MCF 10A (cell line): ENCODE measurements around the gene PHLDB2. TPM values are rescaled to one million over a fixed set of nuclear protein-coding genes. Genes with fewer than 3 reads are reported as not detected.
A peak's percentile ranks its signal among the peaks of the same experiment; 100 is the strongest.

ENCODE experiments used
- BruUV-seq: library from RNA; stranded (reverse); fragments of 400-500 nt; replicated peaks from 2 replicates; lab custom pipeline; 2021; lab: Mats Ljungman, UMichigan
- CTCF ChIA-PET: fragments of 300-600 bp; sonication (Branson Sonifier 250); formaldehyde crosslinking; extraction: SDS; loops from one replicate; lab custom pipeline; 2021; ENCODE audit warnings: antibody characterized with exemption, inconsistent platforms; lab: Yijun Ruan, JAX
- POLR2A ChIA-PET: fragments of 300-600, 350-650 bp; sonication (Branson Sonifier 250); formaldehyde crosslinking; extraction: SDS; loops from one replicate; lab custom pipeline; 2020; ENCODE audit warnings: antibody characterized with exemption, inconsistent platforms; lab: Yijun Ruan, JAX
- DNase-seq: peaks from one replicate; pipeline ENCODE4 v3.0.0-alpha.2; 2018; ENCODE audit not compliant: unreplicated experiment
- H3K27ac Mint-ChIP-seq: one replicate; pipeline ENCODE4 v1.8.0; 2022; ENCODE audit warnings: mild to moderate bottlenecking, low read depth, mixed read lengths; ENCODE audit not compliant: unreplicated experiment
- H3K27me3 Mint-ChIP-seq: one replicate; pipeline ENCODE4 v1.8.0; 2022; ENCODE audit warnings: mixed read lengths; ENCODE audit not compliant: insufficient read depth, unreplicated experiment
- H3K36me3 Mint-ChIP-seq: one replicate; pipeline ENCODE4 v1.8.0; 2022; ENCODE audit warnings: mild to moderate bottlenecking, moderate library complexity, mixed read lengths; ENCODE audit not compliant: insufficient read depth, unreplicated experiment
- H3K4me1 Mint-ChIP-seq: one replicate; pipeline ENCODE4 v1.8.0; 2022; ENCODE audit warnings: mixed read lengths; ENCODE audit not compliant: insufficient read depth, unreplicated experiment
- H3K4me3 Mint-ChIP-seq: one replicate; pipeline ENCODE4 v1.8.0; 2022; ENCODE audit warnings: mild to moderate bottlenecking, moderate library complexity, mixed read lengths; ENCODE audit not compliant: unreplicated experiment
- H3K9me3 Mint-ChIP-seq: one replicate; pipeline ENCODE4 v1.8.0; 2022; ENCODE audit warnings: mixed read lengths; ENCODE audit not compliant: unreplicated experiment
- CTCF ChIP-seq: fragments of 200-600 bp; IDR thresholded peaks from one replicate; pipeline ENCODE4 v1.8.0; 2022; ENCODE audit warnings: antibody characterized with exemption, mild to moderate bottlenecking; ENCODE audit not compliant: unreplicated experiment
- intact Hi-C: fragments of 100-400 bp; cut with micrococcal nuclease; formaldehyde crosslinking; loops from 2 replicates; pipeline ENCODE4 v1.14.1; 2022
- total RNA-seq: library from RNA; stranded (reverse); gene quantifications from 2 replicates; pipeline ENCODE4 v1.2.3, GENCODE V29; 2022

Gene PHLDB2
- total RNA-seq, 1 experiment from 2014 or later, result 109 TPM

- Mint-ChIP-seq H3K4me3 (no peak overlapping the region), H3K27me3 (no peaks in the 10 kb centered on the region), H3K36me3 (no peaks in the 10 kb centered on the region), H3K27ac (peak overlapping the region; percentile 37), H3K4me1 (peaks cover 26% of the 10 kb centered on the region), H3K9me3 (no peaks in the 10 kb centered on the region)
- intact Hi-C loops, result loop anchor here (2.0 kb wide), 1 partner anchor 43 kb away; no protein-coding TSS in a partner anchor
- DNase-seq, result no peak
- ChIA-PET POLR2A (interaction anchor here (0.6 to 4.6 kb wide), 5 partner anchors 14 to 43 kb away, joined by 4 to 60 read pairs (median 20); partner anchors contain the start of gene PHLDB2), CTCF (interaction anchor here (0.5 to 5.0 kb wide), 5 partner anchors 14 to 268 kb away, joined by 3 to 23 read pairs (median 3); partner anchors contain the start of gene PHLDB2)
- BruUV-seq, result no TSS peak
- no peak for TF ChIP-seq CTCF
Observed at GRCh38 chr3:111846039-111846438, 13.0 kb upstream of the PHLDB2 start.

- DNase-seq, result peak; percentile 92
- intact Hi-C loops, result loop anchor here (2.0 kb wide), 1 partner anchor 44 kb away; no protein-coding TSS in a partner anchor
- Mint-ChIP-seq H3K4me3 (peak overlapping the region; percentile 9), H3K9me3 (no peaks in the 10 kb centered on the region), H3K4me1 (peaks cover 33% of the 10 kb centered on the region), H3K27me3 (no peaks in the 10 kb centered on the region), H3K27ac (peak overlapping the region; percentile 37), H3K36me3 (no peaks in the 10 kb centered on the region)
- POLR2A ChIA-PET, result interaction anchor here (0.6 to 4.6 kb wide), 11 partner anchors 10 to 117 kb away, joined by 3 to 60 read pairs (median 5); partner anchors contain the start of gene PHLDB2
- no TSS peak for BruUV-seq
- CTCF ChIA-PET, result interaction anchor here (0.6 to 5.0 kb wide), 3 partner anchors 11 to 268 kb away, joined by 3 to 23 read pairs (median 3); partner anchors contain the start of gene PHLDB2
- no peak for TF ChIP-seq CTCF
Observed at GRCh38 chr3:111846717-111847116, 12.3 kb upstream of the PHLDB2 start.

- Mint-ChIP-seq H3K27ac (peak overlapping the region; percentile 12), H3K4me3 (no peak overlapping the region), H3K9me3 (no peaks in the 10 kb centered on the region), H3K27me3 (no peaks in the 10 kb centered on the region), H3K4me1 (peaks cover 37% of the 10 kb centered on the region), H3K36me3 (no peaks in the 10 kb centered on the region)
- intact Hi-C loops, result no loop called here
- BruUV-seq, result no TSS peak
- no peak for TF ChIP-seq CTCF
- ChIA-PET CTCF (interaction anchor here (1.0 to 5.0 kb wide), 3 partner anchors 11 to 131 kb away, joined by 3 to 23 read pairs (median 8); partner anchors contain the start of gene PHLDB2), POLR2A (interaction anchor here (1.1 to 4.7 kb wide), 9 partner anchors 11 to 130 kb away, joined by 3 to 60 read pairs (median 6); partner anchors contain the start of genes ABHD10 and PHLDB2)
- no peak for DNase-seq
Observed at GRCh38 chr3:111848283-111848682, 10.8 kb upstream of the PHLDB2 start.

GRCh38 chr3:111848778-111849177 lies 10.3 kb upstream of the PHLDB2 start:
- POLR2A ChIA-PET, result interaction anchor here (1.1 to 4.7 kb wide), 9 partner anchors 11 to 130 kb away, joined by 3 to 60 read pairs (median 5); partner anchors contain the start of genes ABHD10 and PHLDB2
- no peaks in the 10 kb centered on the region for H3K27me3 Mint-ChIP-seq
- H3K4me3 Mint-ChIP-seq, result no peak overlapping the region
- H3K4me1 Mint-ChIP-seq, result peaks cover 37% of the 10 kb centered on the region
- DNase-seq, result peak; percentile 61
- H3K9me3 Mint-ChIP-seq, result no peaks in the 10 kb centered on the region
- intact Hi-C loops, result no loop called here
- no TSS peak for BruUV-seq
- CTCF ChIA-PET, result interaction anchor here (0.6 to 5.0 kb wide), 4 partner anchors 11 to 401 kb away, joined by 3 to 23 read pairs (median 6); partner anchors contain the start of gene PHLDB2
- no peak for TF ChIP-seq CTCF
- H3K27ac Mint-ChIP-seq, result peak overlapping the region; percentile 12
- no peaks in the 10 kb centered on the region for H3K36me3 Mint-ChIP-seq
